GM18870 (cell line): ENCODE measurements around the gene TIGD3.

Experiments used
- ATAC-seq: cut with Tn5 transposase; IDR thresholded peaks from one replicate; pipeline ENCODE4 v1.9.1; 2021; ENCODE audit warnings: moderate library complexity; ENCODE audit not compliant: unreplicated experiment

Gene TIGD3

GRCh38 chr11:65366340-65366773 lies 11.8 kb downstream of the TIGD3 start:
- ATAC-seq: no peak

GRCh38 chr11:65370659-65371049 lies 16.1 kb downstream of the TIGD3 start:
- ATAC-seq: no peak

DNA sequence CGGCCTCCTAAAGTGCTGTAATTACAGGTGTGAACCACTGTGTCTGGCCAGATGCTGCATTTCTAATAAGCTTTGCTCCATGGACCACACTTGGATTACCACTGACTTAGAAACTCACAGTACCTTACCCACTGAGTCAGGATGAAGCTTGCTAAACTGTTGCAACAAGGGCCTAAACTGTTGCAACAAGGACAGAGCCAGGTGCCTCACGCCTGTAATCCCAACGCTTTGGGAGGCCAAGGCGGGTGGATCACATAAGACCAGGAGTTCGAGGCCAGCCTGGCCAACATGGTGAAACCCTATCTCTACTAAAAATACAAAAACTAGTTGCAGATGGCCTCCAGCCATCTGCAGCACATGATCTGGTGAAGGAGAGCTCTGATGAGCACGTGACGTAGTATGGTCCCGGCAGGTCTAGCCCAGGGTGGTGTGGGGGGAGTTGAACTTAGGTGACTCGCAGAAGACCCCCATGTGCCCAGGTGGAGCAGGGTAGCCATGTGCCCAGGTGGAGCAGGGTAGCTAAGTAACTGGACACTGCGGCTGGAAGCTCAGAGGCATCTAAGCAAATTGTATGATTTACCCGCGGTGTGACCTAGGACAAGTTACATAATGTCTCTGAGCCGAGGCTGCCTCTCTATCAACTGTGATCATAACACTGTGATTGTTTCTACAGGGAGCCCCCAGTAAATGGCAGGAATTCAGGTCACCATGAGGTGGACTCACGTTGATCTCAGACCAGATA lies 19.5 kb downstream of the TIGD3 start:
- no peak for ATAC-seq

DNA sequence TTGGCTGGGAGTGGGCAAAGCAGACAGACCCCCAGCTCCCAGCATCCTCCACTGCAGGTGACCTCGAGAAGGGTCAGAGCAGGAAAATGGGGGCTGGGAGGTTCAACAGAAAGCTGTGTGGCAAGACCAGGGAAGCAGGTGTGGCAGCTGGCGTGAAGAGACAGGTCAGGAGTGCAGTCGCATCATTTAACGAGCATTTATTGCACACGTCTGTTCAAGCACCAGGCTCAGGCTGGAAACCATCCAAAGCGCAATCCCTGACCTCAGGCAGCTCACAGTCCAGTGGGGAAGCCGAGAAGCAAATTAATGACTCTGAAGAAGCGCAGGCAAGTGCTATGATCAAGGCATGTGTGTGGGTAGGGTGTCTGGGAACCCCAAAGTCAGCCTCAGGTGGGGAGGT lies 20.5 kb downstream of the TIGD3 start:
- no peak for ATAC-seq

GRCh38 chr11:65376138-65376713 lies 21.7 kb downstream of the TIGD3 start:
- no peak for ATAC-seq

GRCh38 chr11:65377036-65377435 lies 22.5 kb downstream of the TIGD3 start:
- ATAC-seq: no peak

DNA sequence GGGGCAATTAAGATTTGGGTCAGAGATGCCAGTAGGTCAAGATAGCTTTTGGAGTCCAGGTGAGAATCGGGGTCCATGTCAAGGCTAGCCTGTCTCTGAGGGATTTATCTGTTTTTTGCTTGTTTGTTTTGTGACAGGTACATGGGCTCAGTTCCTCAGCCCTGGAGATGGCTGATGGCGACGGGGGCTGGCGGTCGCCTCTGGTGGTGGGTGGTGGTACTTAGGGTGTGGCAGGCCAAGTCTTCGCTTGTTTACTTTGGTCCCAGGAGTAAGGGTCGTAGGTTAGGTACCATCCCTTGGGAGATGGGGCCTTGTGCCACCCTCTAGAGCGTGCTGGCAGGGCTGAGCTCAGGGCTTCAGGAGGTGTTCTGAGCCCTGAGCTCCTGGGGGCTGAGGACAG lies 23.2 kb downstream of the TIGD3 start:
- ATAC-seq: no peak

GRCh38 chr11:65378208-65378927 lies 23.8 kb downstream of the TIGD3 start:
- ATAC-seq: no peak

DNA sequence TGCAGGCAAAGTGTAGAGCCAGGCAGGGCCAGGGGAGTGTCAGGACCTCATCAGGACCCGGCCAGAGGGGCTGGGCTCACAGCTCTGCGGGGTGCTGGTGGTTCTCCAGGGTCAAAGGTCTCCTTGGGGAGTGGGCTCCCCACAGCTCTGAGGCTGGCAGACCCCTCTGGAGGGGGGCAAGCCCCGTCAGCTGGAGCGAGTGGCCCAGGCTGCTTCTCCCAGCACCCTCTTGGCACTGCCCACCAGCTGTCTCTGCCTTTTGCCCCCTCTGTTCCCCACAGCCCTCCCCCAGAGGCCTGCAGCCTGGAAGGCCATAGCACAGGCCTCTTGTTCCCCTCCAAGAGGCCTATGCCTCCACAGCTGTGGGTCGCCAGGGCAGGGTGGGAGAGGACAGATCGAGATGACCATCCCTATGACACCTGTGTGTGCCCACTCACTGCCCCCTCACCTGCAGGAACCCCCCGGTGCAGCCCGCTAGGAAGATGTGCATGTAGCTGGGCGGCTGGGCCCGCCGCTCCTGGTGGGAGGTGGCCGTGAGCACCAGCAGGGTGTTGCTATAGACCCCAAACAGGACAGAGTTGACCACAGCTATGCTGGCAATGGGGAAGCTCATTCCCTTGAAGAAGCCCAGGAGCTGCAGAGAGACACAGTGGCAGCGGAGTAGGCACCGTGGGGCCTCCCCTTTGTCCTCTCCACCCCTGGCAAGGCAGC lies 24.5 kb downstream of the TIGD3 start:
- no peak for ATAC-seq

- no peak for ATAC-seq
These were observed 25.3 kb downstream of the TIGD3 start for GRCh38 chr11:65379698-65380459.

- no peak for ATAC-seq
These were observed 26.0 kb downstream of the TIGD3 start for GRCh38 chr11:65380460-65381119.

DNA sequence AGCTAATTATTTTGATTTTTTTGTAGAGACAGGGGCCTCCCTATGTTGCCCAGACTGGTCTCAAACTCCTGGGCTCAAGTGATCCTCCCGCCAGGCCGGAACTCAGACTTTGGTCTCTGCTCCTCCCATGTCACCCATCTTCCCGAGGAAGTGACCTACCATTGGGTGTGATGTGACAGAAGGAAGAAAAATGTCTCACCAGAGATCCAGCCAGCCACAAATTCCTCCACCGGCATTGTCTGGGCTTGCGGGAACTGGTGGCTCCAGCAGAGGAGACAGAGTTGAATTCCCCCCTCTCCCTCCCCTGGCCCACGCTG lies 27.1 kb downstream of the TIGD3 start:
- ATAC-seq: no peak

DNA sequence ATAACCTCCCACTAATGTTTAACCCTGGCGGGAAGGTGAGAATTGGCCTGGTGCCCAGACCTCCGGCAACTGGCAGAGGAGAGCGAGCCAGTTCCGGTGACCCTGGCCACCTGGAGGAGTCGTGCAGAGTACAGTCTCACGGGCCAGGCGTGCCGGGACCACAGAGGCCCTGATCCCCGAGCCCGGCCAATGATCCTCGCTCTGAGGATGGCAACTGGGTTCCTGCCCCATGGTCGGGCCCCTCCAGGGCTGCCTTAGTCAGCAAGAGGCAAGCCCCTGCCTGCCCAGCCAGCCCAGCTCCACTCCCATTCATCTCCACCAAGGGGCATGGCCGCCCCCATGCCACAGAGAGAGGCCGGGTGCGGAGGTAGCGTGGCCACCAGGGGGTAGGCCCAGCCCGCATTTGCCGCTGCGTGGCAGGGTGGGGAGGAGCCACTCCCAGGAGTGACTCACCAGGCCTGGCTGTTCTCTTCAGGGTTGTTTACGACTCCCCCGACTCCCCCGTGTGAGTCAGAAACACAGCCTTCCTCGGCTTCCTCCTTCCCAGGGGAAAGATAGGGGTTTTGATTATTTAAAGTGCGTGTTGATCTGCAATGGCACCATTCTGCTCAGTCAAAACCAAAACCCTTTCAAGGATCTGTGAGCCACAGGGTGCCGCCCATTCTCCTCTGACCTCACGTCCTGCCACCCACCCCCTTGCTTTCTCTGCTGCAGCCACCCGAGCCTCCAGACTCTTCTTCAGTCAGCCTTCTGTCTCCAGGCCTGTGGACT lies 27.7 kb downstream of the TIGD3 start, which contains the start of gene SLC25A45:
Gene SLC25A45 (minus strand): TSS at position 614 of the 771 bp plus-strand sequence. CDS start 695 bp downstream, outside the sequence.
- ATAC-seq: peak; percentile 52

- no peak for ATAC-seq
These were observed 28.3 kb downstream of the TIGD3 start for GRCh38 chr11:65382804-65383368.

GRCh38 chr11:65383778-65384177 lies 29.2 kb downstream of the TIGD3 start:
- no peak for ATAC-seq

DNA sequence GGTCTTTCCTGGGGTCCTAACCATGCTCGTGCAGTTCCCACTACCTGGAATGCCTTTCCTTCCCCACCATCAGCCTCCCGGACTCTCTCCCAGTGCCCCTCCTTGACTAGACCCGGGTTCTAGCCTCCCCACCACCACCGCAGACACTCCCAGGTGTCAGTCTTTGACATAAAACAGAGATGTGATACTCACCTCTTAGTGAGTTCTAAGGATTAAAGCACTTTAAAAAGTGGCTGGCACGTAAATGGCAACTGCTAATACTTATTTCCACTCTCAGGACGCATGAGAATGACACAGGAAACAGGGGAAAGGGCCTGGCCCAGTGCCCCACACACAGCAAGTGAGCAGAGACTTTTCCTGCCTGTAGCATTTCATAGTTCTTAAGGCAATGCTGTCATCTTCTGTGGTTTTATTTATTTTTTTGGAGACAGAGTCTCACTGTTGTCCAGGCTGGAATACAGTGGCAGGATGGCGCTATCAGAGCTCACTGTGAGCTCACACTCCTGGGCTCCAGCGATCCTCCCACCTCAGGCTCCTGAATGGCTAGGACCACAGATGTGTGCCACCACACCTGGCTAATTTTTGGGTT lies 29.8 kb downstream of the TIGD3 start:
- no peak for ATAC-seq

DNA sequence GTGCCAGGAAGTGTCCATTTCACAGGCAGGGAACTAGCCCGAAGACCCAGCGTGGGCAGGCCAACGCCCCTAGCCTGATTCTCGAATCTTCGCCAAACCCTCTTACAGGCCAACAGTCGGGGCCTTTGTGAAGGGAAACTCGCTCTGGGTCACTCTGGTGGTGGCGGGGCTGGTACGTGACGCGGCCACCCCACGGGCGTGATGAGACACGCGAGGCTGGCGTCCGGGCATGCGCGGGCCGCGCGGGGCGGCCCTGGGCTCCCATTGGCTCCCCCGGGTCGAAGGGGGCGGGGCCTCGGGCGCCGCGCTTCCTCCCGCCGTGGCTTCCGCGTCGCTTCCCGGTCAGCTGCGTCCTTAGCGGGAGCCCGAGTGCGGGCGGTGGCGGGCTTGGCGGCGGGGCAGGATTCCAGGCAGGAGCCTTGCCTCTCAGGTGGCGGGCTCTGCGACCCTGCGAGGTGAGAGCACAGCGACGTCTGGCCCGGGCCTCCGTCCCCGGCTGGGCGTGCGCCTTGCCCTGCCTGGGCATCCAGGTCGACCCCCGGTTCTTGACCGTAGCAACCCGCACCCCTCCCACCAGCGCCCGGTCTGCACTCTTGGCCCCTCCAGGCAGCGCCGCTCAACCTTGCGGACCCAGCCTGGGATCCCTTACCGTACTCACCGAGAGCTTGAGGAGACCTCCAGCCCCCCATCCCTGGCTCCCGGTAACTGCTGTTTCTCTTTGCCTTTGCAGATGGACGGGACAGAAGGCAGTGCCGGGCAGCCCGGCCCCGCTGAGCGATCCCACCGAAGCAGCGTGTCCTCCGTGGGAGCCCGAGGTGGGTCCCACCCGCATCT lies 32.0 kb downstream of the TIGD3 start, which contains the start of gene FRMD8:
Gene FRMD8 (plus strand): TSS at position 331 of the 834 bp plus-strand sequence. CDS start 400 bp downstream, at position 731.
- ATAC-seq: no peak

- ATAC-seq: no peak
These were observed 34.2 kb downstream of the TIGD3 start for GRCh38 chr11:65388731-65389130.
